Astrocyte (in vitro differentiated cells and primary cell): ENCODE measurements around the gene HES5.

ENCODE experiments used
- EZH2 ChIP-seq: IDR thresholded peaks from 2 replicates; pipeline ENCODE4 v1.6.1; 2012; ENCODE audit warnings: mild to moderate bottlenecking, low read length, inconsistent platforms; ENCODE audit not compliant: insufficient read depth
- TF ChIP-seq, protein P1 (sequence below): IDR thresholded peaks from 2 replicates; pipeline ENCODE4 v1.5.1; 2011; ENCODE audit warnings: low read depth, mild to moderate bottlenecking, inconsistent platforms, low read length, moderate library complexity; ENCODE audit not compliant: insufficient read depth

DNA sequence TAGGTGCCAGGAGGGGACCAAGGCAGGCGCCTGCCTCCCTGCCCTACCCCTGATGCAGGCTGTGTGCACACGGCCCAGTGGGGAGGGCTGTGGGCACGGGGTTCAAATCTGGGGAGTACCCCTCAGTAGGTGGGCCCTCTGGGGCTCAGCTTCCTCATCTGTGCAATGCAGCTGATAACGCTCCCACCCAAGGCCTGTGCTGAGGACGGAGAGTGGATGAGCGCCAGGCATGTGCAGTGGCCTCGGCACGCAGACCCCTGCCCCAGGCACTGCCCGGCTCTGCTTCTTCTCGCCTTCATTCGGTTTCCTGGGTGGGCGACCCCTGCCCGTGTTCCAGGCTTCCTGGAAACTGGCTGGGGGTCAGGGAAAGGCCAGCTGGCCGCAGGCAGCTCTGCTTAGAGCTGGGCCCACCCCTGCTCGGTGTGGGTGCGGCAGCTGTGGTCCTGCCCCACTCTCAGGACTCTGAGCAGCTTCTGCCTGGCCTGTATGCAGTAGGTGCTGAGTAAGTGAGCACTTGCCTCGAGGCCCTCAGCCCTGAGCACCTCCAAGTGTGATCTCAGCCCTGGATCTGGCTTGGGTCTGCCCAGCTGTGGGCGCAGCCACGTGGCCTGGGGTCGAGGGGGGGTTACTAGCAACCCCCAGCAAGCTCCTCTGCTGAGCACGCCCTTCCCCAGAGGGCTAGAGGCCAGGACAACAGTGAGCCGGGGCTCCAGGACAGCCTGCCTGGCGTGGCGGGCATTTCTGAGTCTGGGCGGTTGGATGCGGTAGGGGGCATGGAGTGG, 14.2 kb upstream of the HES5 start:
- TF ChIP-seq, protein P1, sequence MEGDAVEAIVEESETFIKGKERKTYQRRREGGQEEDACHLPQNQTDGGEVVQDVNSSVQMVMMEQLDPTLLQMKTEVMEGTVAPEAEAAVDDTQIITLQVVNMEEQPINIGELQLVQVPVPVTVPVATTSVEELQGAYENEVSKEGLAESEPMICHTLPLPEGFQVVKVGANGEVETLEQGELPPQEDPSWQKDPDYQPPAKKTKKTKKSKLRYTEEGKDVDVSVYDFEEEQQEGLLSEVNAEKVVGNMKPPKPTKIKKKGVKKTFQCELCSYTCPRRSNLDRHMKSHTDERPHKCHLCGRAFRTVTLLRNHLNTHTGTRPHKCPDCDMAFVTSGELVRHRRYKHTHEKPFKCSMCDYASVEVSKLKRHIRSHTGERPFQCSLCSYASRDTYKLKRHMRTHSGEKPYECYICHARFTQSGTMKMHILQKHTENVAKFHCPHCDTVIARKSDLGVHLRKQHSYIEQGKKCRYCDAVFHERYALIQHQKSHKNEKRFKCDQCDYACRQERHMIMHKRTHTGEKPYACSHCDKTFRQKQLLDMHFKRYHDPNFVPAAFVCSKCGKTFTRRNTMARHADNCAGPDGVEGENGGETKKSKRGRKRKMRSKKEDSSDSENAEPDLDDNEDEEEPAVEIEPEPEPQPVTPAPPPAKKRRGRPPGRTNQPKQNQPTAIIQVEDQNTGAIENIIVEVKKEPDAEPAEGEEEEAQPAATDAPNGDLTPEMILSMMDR, result no peak
- TF ChIP-seq EZH2, result no peak
